HCT116 (cell line): Measurements from ENCODE around the gene PET117. TPM values are rescaled to one million over a fixed set of nuclear protein-coding genes. Genes with fewer than 3 reads are reported as not detected.

ENCODE experiments used
- ATAC-seq: fragments of 200-7000 bp; cut with Tn5 transposase; 2 replicates; pipeline ENCODE4 v1.9.1; 2020; ENCODE audit warnings: mild to moderate bottlenecking, moderate library complexity
- BruUV-seq: library from RNA; stranded (reverse); fragments of 400-500 nt; replicated peaks from 2 replicates; lab custom pipeline; 2021; lab: Mats Ljungman, UMichigan
- CTCF ChIA-PET: fragments of 300-600 bp; sonication (Branson Sonifier 250); formaldehyde crosslinking; loops from one replicate; lab custom pipeline; 2021; ENCODE audit warnings: antibody characterized with exemption; lab: Charles Lee
- POLR2A ChIA-PET: fragments of 300-600, 350-600 bp; sonication (Branson Sonifier 250); formaldehyde crosslinking; loops from one replicate; lab custom pipeline; 2021; ENCODE audit warnings: antibody characterized with exemption; lab: Charles Lee
- RAD21 ChIA-PET, 2 experiments: fragments of 300-600 bp; sonication (Branson Sonifier 250); formaldehyde crosslinking; loops; one replicate each; lab custom pipeline; 2023; ENCODE audit warnings: low total read pairs in 2 of 2; ENCODE audit not compliant: uncharacterized antibody in 2 of 2, unreplicated experiment in 2 of 2, low non-redundant PET in 1 of 2; lab: Charles Lee
- DNase-seq: peaks from one replicate; pipeline ENCODE4 v3.0.0-alpha.2; 2010; ENCODE audit warnings: low read depth, low spot score
- H2AFZ ChIP-seq: fragments of 200-600 bp; shearing (Covaris generic), sonication (generic); 2 replicates; pipeline ENCODE4 v1.6.1; 2017; ENCODE audit warnings: low read depth, mixed run types, mixed read lengths, antibody characterized with exemption, low read length; ENCODE audit not compliant: poor library complexity, severe bottlenecking
- H3K27ac ChIP-seq: 2 replicates; pipeline ENCODE4 v1.5.1; 2012; ENCODE audit warnings: low read depth, low read length
- H3K27me3 ChIP-seq: fragments of 200-600 bp; sonication (generic); 2 replicates; pipeline ENCODE4 v1.6.1; 2016; ENCODE audit warnings: mixed run types, low read length, mixed read lengths; ENCODE audit not compliant: insufficient read depth
- H3K36me3 ChIP-seq, 2 experiments: fragments of 200-500 bp in 1 of 2; fragments of 200-600 bp in 1 of 2; sonication (Bioruptor generic) in 1 of 2; sonication (generic) in 1 of 2; 2 replicates each; pipeline versions ENCODE4 v1.5.1 to v1.6.1; 2014 to 2016; ENCODE audit warnings: low read length in 2 of 2, inconsistent platforms in 1 of 2, mixed read lengths in 1 of 2, mixed run types in 1 of 2; ENCODE audit not compliant: insufficient read depth in 2 of 2, control insufficient read depth in 1 of 2
- H3K4me1 ChIP-seq, 2 experiments: fragments of 200-600 bp in 1 of 2; sonication (generic) in 1 of 2; 2 replicates each; pipeline versions ENCODE4 v1.5.1 to v1.6.1; 2012 to 2017; ENCODE audit warnings: low read length in 2 of 2, inconsistent platforms in 1 of 2, mild to moderate bottlenecking in 1 of 2, mixed read lengths in 1 of 2, mixed run types in 1 of 2, moderate library complexity in 1 of 2; ENCODE audit not compliant: insufficient read depth in 2 of 2, control insufficient read depth in 1 of 2
- H3K4me2 ChIP-seq: fragments of 200-600 bp; sonication (generic); 2 replicates; pipeline ENCODE4 v1.6.1; 2017; ENCODE audit warnings: mixed run types, low read length, mixed read lengths
- H3K4me3 ChIP-seq, 2 experiments: fragments of 200-600 bp in 1 of 2; sonication (generic) in 1 of 2; replicated peaks in 1 of 2; 2 replicates each; pipeline ENCODE4 v1.5.1; 2011 to 2016; ENCODE audit warnings: low read length in 2 of 2, control low read depth in 1 of 2, low read depth in 1 of 2, mild to moderate bottlenecking in 1 of 2, mixed read lengths in 1 of 2, mixed run types in 1 of 2
- H3K79me2 ChIP-seq: fragments of 200-600 bp; sonication (generic); 2 replicates; pipeline ENCODE4 v1.6.1; 2017; ENCODE audit warnings: mild to moderate bottlenecking, mixed run types, low read length, moderate library complexity, mixed read lengths; ENCODE audit not compliant: insufficient read depth
- H3K9ac ChIP-seq: fragments of 200-600 bp; sonication (generic); 2 replicates; pipeline ENCODE4 v1.6.1; 2016; ENCODE audit warnings: low read length, mixed read lengths
- H3K9me2 ChIP-seq: fragments of 200-600 bp; sonication (generic), shearing (Covaris generic); 2 replicates; pipeline ENCODE4 v1.6.1; 2017; ENCODE audit warnings: mixed run types, mild to moderate bottlenecking, moderate library complexity; ENCODE audit not compliant: insufficient read depth
- H3K9me3 ChIP-seq, 2 experiments: fragments of 200-500 bp in 1 of 2; fragments of 200-600 bp in 1 of 2; sonication (Bioruptor generic) in 1 of 2; sonication (generic) in 1 of 2; 2 replicates each; pipeline ENCODE4 v1.6.1; 2014 to 2017; ENCODE audit warnings: low read length in 2 of 2, mixed read lengths in 2 of 2, inconsistent platforms in 1 of 2, low read depth in 1 of 2, mild to moderate bottlenecking in 1 of 2, mixed run types in 1 of 2, moderate library complexity in 1 of 2; ENCODE audit not compliant: control insufficient read depth in 1 of 2, insufficient read depth in 1 of 2
- H4K20me1 ChIP-seq: fragments of 200-600 bp; sonication (generic), shearing (Covaris generic); 2 replicates; pipeline ENCODE4 v1.6.1; 2017; ENCODE audit warnings: mixed run types, mild to moderate bottlenecking, moderate library complexity; ENCODE audit not compliant: insufficient read depth
- CBX3 ChIP-seq: IDR thresholded peaks from 2 replicates; pipeline ENCODE4 v1.6.1; 2012; ENCODE audit warnings: low read depth
- EGR1 ChIP-seq: IDR thresholded peaks from 2 replicates; pipeline ENCODE4 v1.6.1; 2012; ENCODE audit warnings: low read depth
- ELF1 ChIP-seq: IDR thresholded peaks from 2 replicates; pipeline ENCODE4 v1.6.1; 2012; ENCODE audit warnings: low read depth, borderline replicate concordance
- EZH2 ChIP-seq: fragments of 200-600 bp; sonication (generic); IDR thresholded peaks from 2 replicates; pipeline ENCODE4 v1.6.1; 2017; ENCODE audit warnings: antibody characterized with exemption, mixed run types
- EZH2phosphoT487 ChIP-seq: fragments of 200-600 bp; IDR thresholded peaks from 2 replicates; pipeline ENCODE4 v1.6.1; 2018; ENCODE audit warnings: antibody characterized with exemption, borderline replicate concordance
- JUND ChIP-seq: IDR thresholded peaks from 2 replicates; pipeline ENCODE4 v1.6.1; 2012
- MAX ChIP-seq: IDR thresholded peaks from 2 replicates; pipeline ENCODE4 v1.6.1; 2012
- RAD21 ChIP-seq: IDR thresholded peaks from 2 replicates; pipeline ENCODE4 v1.6.1; 2012; ENCODE audit warnings: low read depth, mild to moderate bottlenecking
- SRF ChIP-seq: IDR thresholded peaks from 2 replicates; pipeline ENCODE4 v1.6.1; 2012; ENCODE audit warnings: low read depth
- TCF7L2 ChIP-seq: IDR thresholded peaks from 2 replicates; pipeline ENCODE4 v1.7.0; 2011; ENCODE audit warnings: borderline replicate concordance, inconsistent platforms; ENCODE audit not compliant: insufficient read depth, insufficient read length; ENCODE audit errors: extremely low read depth
- intact Hi-C: fragments of 100-400 bp; cut with micrococcal nuclease; formaldehyde crosslinking; loops from 2 replicates; pipeline ENCODE4 v1.10.0; 2022
- total RNA-seq: library from RNA; stranded (reverse); gene quantifications from one replicate; pipeline ENCODE4 v1.2.1, GENCODE V29; 2021; ENCODE audit not compliant: unreplicated experiment

The PET117 gene
- total RNA-seq, 1 experiment from 2014 or later = 22.3 TPM

GRCh38 chr20:18190338-18191233 is 52.9 kb downstream of the PET117 start:
- ATAC-seq (no peak; the same call in 1 of the 2 replicates), DNase-seq (no peak)
- no peak overlapping the region for H3K27ac ChIP-seq
- no peak overlapping the region for H3K4me3 ChIP-seq
- intact Hi-C loops = no loop called here
- H3K36me3 ChIP-seq = peaks cover 0 to 6% of the 10 kb centered on the region in 2 experiments; a peak in 2 of 4 replicates
- no peak for TF ChIP-seq ELF1
- TF ChIP-seq RAD21 = no peak
- TF ChIP-seq EGR1 = no peak
- TF ChIP-seq EZH2 = no peak
- TF ChIP-seq TCF7L2 = no peak
- no peak for TF ChIP-seq JUND
- TF ChIP-seq EZH2phosphoT487 = no peak
- TF ChIP-seq CBX3 = no peak
- TF ChIP-seq MAX = no peak
- no peak for TF ChIP-seq SRF
- H3K4me2 ChIP-seq = no peak overlapping the region
- H2AFZ ChIP-seq = no peak overlapping the region
- H3K9ac ChIP-seq = no peak overlapping the region
- ChIA-PET RAD21 (no interaction called here), CTCF (interaction anchor here (1.1 kb wide), 1 partner anchor 132 kb away, joined by 4 read pairs; the partner anchor contains the start of gene OVOL2), POLR2A (no interaction called here)
- no peaks in the 10 kb centered on the region for H3K27me3 ChIP-seq
- no TSS peak for BruUV-seq
- no peaks in the 10 kb centered on the region for H3K9me2 ChIP-seq
- no peaks in the 10 kb centered on the region for H3K9me3 ChIP-seq
- H4K20me1 ChIP-seq = no peaks in the 10 kb centered on the region
- 0 out of 4 replicates have a peak, but pooled peaks cover 0 to under 1% of the 10 kb centered on the region in 2 experiments for H3K4me1 ChIP-seq
- H3K79me2 ChIP-seq = no peaks in the 10 kb centered on the region
